Measurements from ENCODE around the gene HECW1.
"Not testable (repeated sequence)": the region's sequence is repeated elsewhere in the genome, so short reads cannot be mapped to it uniquely, and the experiment has no call there.

HECW1 gene

DNA sequence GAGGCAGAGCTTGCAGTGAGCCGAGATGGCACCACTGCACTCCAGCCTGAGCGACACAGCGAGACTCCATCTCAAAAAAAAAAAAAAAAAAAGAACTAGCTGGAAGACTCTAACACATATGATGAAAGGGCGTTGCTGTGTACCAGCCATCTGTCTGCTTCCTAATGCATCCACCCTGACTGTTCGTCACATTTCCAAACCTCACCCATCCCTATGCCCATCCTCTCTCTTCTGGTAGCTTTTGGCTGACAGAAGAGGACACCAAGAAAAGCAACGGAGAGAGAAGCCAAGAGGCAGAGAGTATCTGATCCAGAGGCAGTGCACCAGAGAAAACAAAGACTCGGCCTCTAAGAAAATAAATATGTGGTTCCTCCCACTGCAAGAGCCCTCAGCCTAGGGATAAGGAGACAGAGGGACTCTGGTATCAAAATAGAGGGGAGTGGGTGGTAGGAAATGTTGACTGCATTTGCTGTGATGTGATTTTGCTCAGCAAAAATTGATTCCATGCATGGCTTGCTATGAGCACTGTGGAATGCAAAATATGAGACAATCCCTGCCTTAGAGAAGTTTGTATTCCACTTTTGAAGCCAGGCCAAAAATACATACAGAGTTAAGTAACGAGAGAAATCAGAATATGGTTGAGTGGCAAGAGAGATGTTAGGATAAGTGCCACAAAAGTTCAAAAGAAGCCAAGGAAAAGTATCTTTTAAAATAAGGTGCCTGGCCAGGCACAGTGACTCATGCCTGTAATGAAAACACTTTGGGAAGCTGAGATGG lies 369.6 kb downstream of the HECW1 start:
- no peak for DNase-seq

DNA sequence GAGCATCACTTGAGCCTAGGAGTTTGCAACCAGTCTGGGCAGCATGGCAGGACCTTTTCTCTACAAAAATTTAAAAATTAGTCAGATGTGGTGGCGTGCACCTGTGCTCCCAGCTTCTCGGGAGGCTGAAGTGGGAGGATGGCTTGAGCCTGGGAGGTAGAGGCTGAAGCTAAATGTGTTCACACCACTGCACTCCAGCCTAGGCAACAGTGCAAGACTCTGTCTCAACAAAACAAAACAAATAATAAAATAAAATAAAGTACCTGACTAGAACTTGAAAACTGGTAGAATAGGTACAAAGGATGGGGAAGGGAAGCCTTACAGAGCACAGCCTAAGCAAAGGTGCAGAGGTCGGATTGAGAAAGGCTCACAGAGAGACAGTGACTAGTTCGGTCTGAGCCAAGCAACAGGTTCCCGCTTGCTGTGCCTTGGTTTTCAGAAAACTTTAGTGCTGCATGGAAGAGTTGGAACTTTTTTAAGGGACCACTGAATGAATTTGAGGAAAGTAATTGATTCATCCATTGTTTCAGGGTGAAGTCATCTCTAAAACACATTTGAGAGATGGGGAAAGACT lies 370.3 kb downstream of the HECW1 start:
- no peak for DNase-seq

DNA sequence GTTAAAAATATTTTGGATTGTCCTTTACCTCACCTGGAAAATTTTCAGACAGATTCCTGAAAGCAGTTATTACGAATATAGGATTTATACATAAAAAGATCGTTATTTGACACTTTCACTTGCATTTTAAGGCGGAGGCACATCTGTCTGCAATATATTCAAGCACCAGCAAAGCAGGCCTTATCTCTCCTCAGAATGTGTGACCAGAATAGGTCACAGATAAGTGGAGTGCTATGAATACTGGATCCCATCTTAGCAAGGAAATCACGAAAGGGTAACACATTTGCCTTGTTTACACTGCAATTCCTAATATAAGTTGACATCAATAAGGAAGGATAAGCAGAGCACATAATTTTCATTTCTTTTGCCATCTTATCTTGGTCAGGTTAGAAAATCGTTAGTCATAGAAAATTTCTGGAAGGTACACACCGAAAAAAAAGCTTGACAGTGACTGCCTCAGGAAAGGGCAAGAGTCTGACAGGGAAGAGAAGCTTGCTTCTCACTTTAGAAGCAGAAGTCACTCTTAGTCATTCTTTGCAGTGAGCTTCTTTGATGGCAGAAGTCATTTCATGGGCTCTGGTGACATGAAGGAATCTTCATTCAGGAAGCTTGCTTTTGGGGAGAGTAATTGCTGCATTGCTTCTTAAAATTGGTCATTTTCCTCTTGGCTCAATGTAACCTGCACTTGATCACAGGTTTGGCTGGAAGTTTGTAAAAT lies 372.4 kb downstream of the HECW1 start:
- no peak for DNase-seq

DNA sequence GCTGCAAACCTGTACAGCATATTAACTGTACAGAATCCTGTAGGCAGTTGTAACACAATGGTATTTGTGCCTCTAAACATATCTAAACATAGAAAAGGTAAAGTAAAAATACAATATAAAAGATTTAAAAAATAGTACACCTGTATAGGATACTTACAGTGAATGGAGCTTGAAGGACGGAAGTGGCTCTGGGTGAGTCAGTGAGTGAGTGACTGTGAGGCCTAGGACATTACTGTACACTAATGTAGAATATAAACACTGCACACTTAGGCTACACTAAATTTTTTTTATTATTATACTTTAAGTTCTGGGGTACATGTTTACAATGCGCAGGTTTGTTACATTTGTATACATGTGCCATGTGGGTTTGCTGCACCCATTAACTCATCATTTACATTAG lies 373.1 kb downstream of the HECW1 start:
- DNase-seq: no peak

DNA sequence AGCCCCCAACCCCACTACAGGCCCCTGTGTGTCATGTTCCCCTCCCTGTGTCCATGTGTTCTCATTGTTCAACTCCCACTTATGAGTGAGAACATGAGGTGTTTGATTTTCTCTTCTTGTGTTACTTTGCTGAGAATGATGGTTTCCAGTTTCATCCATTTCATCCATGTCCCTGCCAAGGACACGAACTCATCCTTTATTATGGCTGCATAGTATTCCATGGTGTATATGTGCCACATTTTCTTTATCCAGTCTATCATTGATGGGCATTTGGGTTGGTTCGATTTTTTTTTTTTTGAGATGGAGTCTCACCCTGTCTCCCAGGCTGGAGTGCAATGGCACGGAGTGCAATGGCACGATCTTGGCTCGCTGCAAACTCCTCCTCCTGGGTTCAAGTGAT lies 373.6 kb downstream of the HECW1 start:
- DNase-seq: not testable (repeated sequence)

DNA sequence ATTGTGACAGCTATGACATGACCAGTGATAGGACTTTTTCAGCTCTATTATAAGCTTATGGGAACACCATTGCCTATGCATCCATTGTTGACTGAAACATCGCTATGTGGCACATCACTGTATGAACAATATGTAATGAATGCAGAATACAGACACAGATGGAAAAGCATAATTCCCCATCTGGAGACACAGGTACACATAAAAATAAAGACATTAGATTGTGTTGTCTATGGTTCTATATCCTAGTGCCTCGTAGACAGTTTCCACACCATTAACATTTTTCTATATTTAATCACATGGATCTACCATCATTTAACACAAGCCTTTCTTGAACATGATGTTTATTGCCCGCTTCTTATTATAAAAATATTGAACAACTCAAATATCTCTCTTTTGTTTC lies 374.2 kb downstream of the HECW1 start:
- no peak for DNase-seq

DNA sequence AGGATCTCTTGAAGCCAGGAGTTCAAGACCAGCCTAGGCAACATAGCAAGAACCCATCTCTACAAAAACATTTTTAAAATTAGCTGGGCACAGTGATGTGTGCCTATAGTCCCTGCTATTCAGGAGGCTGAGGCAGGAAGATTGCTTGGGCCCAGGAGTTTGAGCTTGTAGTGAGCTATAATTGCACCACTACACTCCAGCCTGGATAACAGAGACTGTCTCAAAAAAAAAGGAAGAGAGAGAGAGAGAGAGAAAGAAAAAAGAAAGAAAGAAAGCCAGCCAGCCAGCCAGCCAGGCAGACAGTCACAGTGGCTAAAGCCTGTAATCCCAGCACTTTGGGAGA lies 375.3 kb downstream of the HECW1 start:
- DNase-seq: no peak

DNA sequence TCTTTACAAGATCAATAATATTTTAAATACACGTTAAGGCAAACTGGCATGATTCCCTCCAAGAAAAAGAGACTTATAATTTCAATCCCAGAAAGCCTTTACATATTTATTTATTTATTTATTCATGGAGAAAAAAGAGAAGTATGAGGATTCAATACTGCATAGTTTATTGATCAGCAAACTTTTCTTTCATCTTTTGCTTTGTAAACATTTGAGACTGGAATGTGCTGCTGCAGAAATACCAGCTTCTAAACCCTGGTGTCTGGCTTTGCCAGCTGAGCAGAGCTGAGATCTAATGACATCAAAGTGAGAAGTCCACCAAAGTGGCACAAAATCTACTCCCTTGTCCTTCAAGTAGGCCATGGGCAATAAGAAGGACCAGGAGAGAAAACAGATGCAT lies 376.8 kb downstream of the HECW1 start:
- DNase-seq: no peak

DNA sequence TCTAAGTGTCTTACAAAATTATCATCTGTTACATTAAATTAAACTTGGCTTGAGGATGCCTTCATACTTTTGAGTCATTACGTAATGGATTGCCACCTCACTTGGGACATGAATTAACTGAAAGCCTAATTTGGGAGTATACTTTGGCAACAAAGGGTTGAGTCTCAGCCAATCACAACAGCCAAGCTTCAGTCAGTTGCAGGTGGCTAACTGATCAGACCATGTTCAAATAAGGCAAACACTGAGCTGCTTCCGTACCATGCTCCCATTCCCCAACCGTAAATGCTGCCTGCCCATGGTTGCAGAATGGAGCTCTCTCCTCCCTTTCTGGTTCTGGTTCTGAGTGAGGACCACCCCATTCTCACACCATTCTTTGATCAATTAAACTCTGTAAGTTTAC lies 377.6 kb downstream of the HECW1 start:
- no peak for DNase-seq

DNA sequence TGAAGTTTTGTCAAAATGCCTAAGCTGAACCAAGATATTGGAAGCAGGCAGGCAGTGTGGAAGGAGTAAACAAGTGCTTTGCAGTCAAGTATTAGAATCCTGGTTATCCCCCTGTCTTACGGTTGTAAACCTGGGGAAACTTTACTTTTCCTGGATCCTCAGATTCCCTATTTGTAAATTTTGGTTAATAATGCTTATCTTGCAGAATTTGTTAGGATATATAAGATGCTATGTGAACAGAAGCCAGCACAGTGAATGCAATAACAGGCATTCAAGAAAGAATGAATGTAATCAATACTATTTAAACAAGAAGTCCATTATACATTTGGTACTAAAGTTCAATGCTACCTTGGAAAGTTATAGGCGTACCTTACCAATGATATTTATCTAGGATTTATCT lies 378.7 kb downstream of the HECW1 start:
- no peak for DNase-seq

DNA sequence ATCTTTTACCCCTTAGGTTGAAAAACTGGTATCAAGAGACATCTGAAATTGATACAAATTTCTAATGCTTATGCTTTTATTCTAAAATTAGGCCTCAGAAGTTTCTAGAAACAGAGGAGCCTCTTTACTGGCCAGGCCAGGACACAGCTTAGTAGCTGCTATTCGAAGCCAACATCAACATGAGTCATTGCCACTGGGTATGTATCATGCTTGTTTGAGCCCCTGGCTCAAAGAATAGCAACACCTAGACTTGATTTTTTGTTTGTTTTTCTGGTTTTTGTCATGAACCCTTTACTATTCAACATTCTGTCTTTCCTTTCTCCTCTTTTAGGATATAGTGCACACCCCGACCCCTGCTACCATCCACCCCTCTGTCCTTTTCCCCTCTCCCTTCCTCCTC lies 379.5 kb downstream of the HECW1 start:
- DNase-seq: no peak

DNA sequence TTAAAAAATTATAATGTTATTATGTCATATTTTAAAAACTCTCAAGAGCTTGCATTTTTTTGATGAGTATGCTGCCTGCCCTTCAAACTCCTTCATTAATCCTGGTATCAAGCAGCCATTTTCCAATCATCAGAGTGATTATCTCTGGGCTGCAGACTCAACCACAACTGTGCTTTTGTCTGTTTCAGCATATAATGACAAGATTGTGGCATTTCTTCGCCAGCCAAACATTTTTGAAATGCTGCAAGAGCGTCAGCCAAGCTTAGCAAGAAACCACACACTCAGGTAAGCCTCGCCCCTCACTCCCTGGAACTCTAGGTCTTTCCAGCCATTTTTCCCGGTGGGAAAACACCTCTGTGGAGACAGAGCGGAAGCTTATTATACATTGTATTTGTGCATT lies 380.4 kb downstream of the HECW1 start:
- no peak for DNase-seq

DNA sequence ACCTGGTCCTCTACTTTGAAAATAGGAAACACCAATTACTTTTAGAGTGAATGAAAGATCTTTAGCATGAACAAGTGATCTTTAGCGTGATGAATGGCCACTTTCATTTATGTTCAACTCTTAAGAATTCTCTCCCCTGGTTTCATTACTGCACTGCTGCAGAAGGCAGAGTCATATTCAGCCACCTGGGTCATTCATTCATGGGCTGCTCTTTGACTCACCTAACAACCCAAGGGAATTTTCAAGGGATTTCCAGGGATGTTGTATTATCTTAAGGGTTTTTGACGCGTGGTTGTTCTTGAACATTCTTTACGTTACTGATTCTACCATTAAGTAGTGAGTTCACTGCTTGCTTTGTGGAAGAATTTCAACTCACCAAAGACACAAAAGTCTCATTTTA lies 383.1 kb downstream of the HECW1 start:
- no peak for DNase-seq

DNA sequence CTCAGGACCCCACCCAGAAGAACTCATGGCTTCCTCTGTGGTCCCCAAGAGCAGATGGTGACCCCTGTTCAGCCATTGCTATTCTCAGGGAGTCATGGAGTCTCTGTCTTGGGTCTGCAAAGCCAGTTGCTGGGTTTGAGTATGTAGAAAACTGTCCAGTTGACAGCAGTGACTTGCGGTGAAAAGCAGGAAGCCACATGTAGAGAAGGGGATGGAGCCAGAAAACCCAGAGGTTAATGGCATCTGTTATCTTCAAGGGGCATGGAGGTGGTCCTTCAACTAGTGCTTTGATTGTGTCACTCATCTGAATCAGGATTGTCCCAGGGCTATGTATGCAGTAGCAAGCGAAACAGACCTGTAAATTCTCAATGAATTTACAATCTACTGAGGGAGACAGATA lies 384.1 kb downstream of the HECW1 start:
- no peak for DNase-seq

DNA sequence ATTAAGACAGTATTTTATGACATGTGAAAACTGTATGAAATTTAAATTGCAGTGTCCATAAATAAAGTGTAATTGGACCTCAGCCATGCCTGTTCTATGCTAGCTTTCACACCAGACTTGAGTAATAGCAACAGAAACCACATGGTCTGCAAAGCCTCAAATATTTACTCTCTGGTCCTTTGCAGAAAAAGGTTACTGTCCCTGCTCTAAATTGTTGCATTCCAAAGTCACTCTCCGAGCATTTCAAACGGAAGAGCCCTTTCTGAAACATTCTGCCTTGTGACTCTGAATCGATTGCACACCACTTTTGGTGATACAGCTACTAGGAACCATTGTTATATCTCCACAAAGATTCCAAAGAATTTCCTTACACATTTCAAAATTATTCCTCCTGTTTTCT lies 389.4 kb downstream of the HECW1 start:
- no peak for DNase-seq

DNA sequence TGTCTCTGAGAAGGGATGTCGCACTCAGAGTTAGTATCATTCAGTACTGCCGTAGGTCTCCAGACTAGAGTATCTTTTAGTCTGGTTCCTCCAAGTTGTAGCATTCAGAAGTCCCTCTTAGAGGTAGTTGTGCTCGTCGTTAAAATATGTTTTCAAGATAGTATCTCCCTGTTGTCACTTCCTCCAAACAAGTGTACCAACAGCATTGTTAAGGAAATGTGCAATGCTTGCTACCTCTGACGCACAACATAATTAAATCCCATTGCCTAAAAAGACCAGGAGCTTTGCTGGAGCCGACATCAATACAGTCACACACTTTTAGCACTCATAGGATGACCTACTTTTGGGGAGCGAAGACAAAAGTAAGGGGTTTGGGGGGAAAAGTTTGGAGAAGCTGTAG lies 390.5 kb downstream of the HECW1 start:
- DNase-seq: no peak

DNA sequence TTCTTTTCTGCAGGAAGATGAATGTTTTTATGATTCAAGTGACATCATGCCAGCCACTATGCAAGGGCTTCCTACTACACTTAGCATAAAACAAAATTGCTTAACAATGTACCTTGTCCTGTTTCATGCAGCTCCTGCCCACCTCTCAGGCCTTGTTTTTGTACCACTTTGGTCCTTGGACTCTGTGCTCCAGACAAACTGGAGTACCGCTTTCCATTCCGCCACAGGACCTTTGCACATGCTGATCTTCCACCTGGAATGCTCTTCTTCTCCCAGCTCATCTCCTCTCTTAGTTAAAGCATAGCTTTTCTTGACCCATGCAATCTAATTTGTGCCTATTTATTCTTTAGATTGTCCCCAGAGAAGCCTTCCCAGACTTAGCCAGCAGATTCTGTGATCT lies 393.0 kb downstream of the HECW1 start:
- no peak for DNase-seq

DNA sequence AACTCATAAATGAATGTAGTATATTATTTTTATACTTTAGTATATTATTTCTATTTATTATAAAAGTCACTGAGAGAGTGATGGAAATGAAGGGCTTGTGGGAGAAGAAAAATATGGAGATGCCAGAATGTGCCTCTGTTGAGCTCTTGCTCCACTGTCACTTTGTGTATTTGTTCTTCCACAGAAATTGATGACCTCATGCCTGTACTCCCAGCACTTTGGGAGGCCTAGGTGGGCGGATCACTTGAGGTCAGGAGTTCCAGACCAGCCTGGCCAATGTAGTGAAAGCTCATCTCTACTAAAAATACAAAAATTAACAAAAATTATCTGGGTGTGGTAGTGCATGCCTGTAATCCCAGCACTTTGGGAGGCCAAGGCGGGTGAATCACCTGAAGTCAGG lies 394.0 kb downstream of the HECW1 start:
- no peak for DNase-seq

DNA sequence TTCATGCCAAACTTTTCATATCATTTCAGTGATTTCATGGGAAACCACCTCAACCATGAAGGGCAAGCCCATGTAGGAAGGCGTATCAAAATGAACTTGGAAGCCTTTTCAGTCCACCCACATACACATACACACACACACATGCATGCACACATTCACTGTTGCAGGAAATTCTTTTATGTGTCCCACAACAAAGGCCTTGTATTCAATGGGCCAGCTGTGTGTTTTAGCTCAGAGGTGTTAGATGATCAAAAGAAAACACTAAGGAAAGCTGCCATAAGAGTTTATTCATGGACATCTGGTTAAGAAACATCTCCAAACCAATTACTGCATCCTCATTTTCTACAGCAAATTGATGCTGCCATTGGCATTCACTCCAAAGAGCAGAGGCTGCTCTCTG lies 396.0 kb downstream of the HECW1 start:
- no peak for DNase-seq

DNA sequence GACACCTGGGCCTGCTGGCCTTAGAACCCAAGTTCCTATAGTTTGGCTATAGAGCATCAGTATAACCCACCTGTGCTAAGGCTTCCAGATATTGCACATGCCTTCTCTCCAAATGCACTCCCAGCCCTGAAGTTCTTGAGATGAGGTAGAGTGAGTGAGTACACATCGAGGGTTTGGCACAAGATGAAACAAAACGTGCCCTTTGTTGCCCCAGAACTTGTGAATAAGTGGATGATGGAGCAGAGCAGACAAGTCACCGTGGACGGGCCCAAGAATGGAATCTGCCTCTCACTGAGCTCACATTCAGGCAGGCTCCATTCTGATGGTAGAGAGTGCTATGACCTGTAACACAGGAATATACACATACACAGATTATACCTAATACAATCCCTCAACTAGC lies 397.5 kb downstream of the HECW1 start:
- no peak for DNase-seq

DNA sequence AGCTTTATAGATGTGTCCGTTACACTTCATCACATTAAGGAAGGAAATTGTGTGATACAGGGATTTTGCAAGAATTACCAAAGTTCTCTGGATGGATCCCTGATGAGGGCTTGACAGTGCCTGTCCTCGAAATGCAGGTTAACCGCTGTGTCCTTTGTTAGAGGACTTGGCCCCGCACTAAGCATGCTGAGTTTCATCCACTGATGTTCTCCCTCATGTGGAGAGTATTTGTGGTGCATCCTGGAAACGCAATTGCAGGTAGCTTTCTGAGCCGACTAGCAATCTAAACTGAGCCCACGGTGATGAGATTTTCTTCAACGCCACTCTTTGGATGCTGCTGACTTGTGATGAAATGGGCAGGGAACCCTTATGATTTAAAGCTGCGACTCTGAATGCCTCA lies 398.6 kb downstream of the HECW1 start:
- no peak for DNase-seq

DNA sequence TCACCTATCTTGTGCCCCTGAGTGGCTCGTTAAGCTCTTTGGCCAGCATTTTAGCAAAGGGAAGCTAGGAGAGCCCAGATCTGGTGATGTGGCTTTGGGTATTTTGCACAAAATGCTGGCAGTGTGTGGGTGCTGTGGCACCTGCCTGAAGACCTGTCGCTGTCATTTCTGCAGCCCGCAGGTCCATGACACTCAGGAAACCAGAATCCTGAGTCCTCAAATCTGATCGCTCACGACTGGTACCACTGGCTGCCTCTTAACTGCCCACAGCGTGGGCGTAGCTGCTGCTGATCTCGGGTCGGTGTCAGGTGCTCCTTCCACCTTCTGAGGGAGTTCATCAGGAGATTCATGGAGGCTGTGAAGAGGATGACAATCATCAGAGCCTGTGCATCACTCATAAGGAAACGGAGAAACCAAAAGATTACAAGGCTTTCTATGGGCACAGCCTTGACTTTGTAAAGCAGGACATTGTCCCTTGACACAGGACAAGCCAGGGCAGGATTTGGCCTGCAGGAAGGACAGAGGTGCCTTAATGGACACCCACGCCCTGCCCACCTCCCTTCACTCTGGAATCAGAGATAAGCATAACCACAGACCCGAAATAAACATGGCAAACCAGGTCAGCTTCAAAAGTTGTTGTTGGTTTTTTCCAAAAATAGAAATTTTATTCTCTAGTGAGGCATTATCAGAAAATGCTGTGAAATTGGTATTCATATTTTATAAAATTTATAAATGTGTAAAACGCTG lies 399.5 kb downstream of the HECW1 start:
- DNase-seq: no peak

DNA sequence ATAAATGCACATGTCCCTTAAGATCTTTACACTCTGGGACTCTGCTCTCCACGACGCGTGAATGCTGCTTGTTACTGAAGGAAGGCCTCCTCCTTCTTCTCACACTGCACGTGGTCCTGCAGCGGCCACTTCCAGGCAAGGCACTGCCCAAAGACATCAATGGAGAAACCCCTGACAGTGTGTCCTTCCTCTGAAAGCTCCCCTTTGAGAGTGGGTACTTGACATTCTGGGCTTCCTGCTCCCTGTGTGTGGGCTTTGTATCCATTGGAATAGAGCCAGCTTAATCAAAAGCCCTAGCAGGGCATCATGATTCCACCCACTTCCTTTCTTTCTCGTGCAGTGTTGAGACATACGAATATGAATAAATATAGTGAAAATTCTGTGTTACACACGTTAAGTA lies 400.8 kb downstream of the HECW1 start:
- no peak for DNase-seq

Measured in cerebellar nuclear complex (tissue), 1 donor.